ENCODE results near the gene C1orf74.

The C1orf74 gene

DNA sequence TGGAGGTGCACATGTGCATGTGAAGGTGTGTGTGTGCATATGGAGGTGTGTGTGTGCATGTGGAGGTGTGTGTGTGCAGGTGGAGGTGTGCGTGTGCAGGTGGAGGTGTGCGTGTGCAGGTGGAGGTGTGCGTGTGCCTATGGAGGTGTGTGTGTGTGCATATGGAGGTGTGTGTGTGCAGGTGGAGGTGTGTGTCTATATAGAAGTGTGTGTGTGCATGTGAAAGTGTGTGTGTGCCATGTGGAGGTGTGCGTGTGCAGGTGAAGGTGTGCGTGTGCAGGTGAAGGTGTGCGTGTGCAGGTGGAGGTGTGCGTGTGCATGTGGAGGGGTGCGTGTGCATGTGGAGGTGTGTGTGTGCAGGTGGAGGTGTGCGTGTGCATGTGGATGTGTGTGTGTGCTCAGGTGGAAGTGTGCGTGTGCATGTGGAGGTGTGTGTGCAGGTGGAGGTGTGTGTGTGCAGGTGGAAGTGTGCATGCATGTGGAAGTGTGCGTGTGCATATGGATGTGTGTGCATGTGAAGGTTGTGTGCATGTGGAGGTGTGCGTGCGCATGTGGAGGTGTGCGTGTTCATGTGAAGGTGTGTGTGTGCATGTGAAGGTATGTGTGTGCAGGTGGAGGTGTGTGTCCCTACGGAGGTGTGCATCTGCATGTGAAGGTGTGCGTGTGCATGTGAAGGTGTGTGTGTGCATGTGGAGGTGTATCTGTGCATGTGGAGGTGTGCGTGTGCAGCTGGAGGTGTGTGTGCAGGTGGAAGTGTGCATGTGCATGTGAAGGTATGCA, 13.5 kb downstream of the C1orf74 start:
- no peak for DNase-seq (ENCODE audit: low read depth in 2 of 2)

DNA sequence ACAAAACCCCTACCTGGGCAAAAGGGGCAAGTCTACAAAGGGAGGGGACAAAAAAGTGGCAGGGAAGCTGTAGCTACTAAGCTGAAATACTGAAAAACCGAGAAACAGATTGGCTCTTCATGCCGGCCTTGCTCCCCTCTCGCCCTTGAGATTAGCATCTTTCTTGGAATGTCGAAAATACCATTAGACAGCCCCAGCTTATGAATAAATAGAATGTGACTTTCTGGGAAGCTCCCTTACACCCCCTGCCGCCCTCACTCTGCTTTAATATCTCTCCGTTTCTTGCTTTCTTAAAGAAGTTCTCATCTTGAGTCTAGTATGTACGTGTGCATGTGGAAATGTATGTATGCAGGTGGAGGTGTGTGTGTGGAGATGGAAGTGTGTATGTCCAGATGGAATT, 14.4 kb downstream of the C1orf74 start:
- no peak for DNase-seq (ENCODE audit: low read depth in 2 of 2)

GRCh38 chr1:209769171-209769904, 15.0 kb downstream of the C1orf74 start:
- DNase-seq (ENCODE audit: low read depth in 2 of 2), result peak; percentile 47 to 65

DNA sequence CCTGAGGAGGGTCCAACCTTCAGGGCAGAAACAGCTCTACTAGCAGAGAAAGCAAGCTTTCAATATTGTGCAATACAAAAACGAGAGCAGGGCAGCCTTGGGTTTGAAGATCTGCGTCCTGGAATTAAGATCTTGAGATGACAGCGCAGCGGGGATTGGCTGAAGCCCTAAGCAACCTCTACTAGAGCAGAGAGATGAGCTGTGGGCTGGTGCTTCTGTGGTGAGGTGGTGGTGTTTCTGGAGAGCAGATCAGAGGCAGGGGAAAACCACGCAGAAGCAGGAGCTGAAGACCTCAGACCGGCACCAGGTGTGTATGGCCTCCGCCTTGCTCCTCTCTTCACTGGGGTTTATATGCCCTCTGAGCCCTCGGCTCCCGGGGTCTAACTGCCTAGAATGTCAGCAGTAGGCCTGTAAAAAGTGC, 16.0 kb downstream of the C1orf74 start:
- peak; percentile 45 to 65 for DNase-seq (ENCODE audit: low read depth in 2 of 2)

GRCh38 chr1:209767706-209768105, 16.7 kb downstream of the C1orf74 start:
- DNase-seq (ENCODE audit: low read depth in 2 of 2), result no peak

GRCh38 chr1:209767096-209767495, 17.3 kb downstream of the C1orf74 start:
- no peak for DNase-seq (ENCODE audit: low read depth in 2 of 2)

- no peak for DNase-seq (ENCODE audit: low read depth in 2 of 2)
Measured at GRCh38 chr1:209766051-209766450, 18.3 kb downstream of the C1orf74 start.

DNA sequence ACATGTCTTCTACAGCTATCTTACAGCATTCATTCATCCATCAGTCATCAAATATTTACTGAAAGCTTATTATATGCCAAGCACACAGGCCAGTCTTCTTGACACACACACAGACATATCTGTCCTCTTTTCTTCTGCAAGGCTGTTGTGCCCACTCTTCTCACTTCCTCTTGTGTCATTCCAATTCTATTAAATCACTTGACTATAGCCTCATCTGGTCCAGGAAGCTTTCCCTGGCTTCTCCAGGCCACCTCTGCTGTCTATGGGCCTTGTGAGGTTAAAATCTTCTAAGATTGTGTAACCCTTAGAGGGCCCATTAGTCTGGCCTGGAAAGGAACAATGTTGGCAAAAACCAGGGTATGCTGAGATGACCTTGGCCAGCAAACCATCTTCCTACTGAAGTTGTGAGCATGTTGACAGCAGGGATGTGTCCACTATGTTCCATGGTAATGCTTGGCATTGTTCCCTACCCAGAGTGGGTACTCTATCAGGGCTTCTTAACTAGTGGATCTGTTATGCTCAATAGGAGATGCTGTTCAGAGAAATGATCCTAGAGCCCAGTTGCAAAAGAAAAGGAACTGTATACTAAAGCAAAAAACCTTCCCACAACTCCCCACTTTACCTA, 23.2 kb downstream of the C1orf74 start:
- no peak for DNase-seq (ENCODE audit: low read depth in 2 of 2)

- DNase-seq (ENCODE audit: low read depth in 2 of 2), result no peak
Measured at GRCh38 chr1:209759829-209760359, 24.5 kb downstream of the C1orf74 start.

DNA sequence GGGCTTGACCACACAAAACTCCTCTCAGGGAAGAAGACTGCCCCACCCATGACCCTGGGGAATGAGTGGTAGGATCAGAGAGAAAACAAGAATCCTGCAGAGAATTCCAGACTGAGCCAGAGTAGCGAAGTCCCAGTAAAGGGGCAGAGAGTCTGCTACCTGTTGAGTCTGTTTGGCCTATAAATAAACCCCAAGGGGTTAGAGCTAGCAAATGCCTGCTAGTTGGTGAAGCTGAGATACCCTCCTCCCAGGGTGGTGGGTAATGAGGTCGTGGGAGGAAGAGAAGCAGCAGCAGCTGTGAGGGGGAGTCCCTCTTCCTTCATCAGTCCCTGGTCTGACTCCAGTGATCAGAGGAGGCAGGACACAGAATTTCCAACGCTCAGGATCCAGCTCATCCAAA, 26.0 kb downstream of the C1orf74 start:
- DNase-seq (ENCODE audit: low read depth in 2 of 2), result no peak

- no peak for DNase-seq (ENCODE audit: low read depth in 2 of 2)
Measured at GRCh38 chr1:209756615-209757445, 27.5 kb downstream of the C1orf74 start.

- peak; percentile 54 to 61 for DNase-seq (ENCODE audit: low read depth in 2 of 2)
Measured at GRCh38 chr1:209755926-209756614, 28.3 kb downstream of the C1orf74 start, which contains the start of gene TRAF3IP3. TRAF3IP3 (plus strand) TSS chr1:209756053; CDS start chr1:209760040, 3,987 bp downstream.

DNA sequence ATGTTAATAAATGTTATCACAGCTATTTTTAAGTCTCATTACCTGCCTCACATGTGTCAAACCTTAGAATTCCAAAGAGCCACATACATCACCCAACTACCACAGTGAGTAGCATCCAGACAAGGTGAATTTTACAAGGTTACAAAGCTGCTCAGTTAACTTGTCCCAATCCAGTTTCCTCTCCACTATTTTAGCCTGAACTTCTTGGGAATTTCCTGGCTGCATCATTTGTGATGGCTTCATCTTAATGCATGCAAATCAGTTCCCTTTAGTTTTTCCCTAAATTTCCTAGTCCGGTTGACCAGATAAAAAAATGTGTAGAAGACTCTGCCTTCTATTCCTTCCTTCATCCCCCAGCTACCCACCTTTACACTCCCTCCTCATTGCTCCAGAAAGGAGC, 29.1 kb downstream of the C1orf74 start:
- DNase-seq (ENCODE audit: low read depth in 2 of 2), result no peak

DNA sequence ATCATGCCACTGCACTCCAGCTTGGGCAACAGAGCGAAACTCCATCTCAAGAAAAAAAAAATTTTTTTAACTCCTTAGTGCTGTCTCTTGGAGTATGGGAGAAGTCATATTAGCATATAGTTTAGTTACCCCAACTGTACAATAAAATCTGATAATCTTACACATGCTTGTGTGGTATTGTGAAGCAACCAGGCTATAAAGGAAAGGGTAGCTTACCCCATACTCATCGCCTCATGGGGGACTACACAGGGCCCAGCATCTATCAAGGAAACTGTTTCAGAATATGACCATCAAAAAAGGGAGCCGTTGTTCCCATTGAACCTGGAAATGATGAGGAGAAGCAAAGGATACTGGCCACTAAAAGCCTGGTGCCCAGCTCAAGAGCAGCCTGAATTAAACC, 31.5 kb downstream of the C1orf74 start:
- DNase-seq (ENCODE audit: low read depth in 2 of 2), result no peak

- no peak for DNase-seq (ENCODE audit: low read depth in 2 of 2)
Measured at GRCh38 chr1:209751627-209752231, 32.6 kb downstream of the C1orf74 start.

- no peak for DNase-seq (ENCODE audit: low read depth in 2 of 2)
Measured at GRCh38 chr1:209749670-209750323, 34.6 kb downstream of the C1orf74 start.

DNA sequence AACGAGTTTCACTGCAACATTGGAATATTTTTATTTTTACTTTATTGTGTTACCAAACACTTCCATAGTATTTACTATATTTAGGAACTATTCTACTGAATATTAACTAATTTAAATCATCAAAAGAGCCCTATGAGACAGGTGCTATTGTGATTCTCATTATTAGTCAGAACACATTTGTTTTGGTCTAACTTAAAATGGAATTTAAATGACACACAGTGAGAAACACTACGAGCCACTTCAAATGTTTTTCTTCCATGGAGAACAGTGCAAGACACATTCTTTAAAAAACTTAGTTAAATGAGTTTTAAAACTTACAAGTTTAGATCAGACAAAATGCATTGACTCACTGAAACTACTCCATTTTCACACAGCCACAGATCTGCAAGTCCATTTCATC, 35.2 kb downstream of the C1orf74 start:
- no peak for DNase-seq (ENCODE audit: low read depth in 2 of 2)

- no peak for DNase-seq (ENCODE audit: low read depth in 2 of 2)
Measured at GRCh38 chr1:209748620-209749019, 35.7 kb downstream of the C1orf74 start.

GRCh38 chr1:209747580-209748262, 36.6 kb downstream of the C1orf74 start:
- peak; percentile 51 to 62 for DNase-seq (ENCODE audit: low read depth in 2 of 2)

Measured in activated CD8-positive, alpha-beta memory T cell treated with anti-CD3 and anti-CD28 coated beads for 4 hours (primary cell).